ENCODE results near the gene SLC9A5.

DNA sequence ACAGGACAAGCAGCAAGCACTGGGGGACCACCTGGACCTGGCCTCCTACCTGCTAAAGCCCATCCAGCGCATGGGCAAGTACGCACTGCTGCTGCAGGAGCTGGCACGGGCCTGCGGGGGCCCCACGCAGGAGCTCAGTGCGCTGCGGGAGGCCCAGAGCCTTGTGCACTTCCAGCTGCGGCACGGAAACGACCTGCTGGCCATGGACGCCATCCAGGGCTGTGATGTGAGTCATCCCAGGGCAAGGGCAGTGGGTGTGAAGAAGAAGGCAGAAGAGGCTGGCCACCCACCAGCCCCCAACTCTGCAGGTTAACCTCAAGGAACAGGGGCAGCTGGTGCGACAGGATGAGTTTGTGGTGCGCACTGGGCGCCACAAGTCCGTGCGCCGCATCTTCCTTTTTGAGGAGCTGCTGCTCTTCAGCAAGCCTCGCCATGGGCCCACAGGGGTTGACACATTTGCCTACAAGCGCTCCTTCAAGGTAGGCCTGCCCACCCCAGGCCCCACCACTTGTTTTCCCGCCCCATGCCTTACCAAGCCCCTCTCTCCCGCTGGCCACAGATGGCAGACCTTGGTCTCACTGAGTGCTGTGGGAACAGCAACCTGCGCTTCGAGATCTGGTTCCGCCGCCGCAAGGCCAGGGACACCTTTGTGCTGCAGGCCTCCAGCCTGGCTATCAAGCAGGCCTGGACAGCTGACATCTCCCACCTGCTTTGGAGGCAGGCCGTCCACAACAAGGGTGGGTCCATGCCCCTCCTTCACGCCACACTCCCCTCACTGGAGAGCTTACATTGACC is 37.9 kb downstream of the SLC9A5 start:
- TF ChIP-seq SUZ12 (IDR thresholded peaks at IDR 0.05; ENCODE audit: extremely low read depth, insufficient read depth, insufficient read length) = no peak
- no peak for TF ChIP-seq YY1 (IDR thresholded peaks at IDR 0.05; ENCODE audit: insufficient read depth, insufficient read length)
